HG03196 (cell line): ENCODE measurements around the gene DSTYK.
A peak's percentile ranks its signal among the peaks of the same experiment; 100 is the strongest.

Source experiments
- ATAC-seq: cut with Tn5 transposase; IDR thresholded peaks from one replicate; pipeline ENCODE4 v1.9.1; 2021; ENCODE audit not compliant: unreplicated experiment

DSTYK gene

GRCh38 chr1:205225901-205226765, 14.6 kb upstream of the DSTYK start:
- ATAC-seq, result no peak

- no peak for ATAC-seq
Measured at GRCh38 chr1:205224736-205225135, 13.2 kb upstream of the DSTYK start.

GRCh38 chr1:205220421-205220820, 8.9 kb upstream of the DSTYK start:
- ATAC-seq, result no peak

- no peak for ATAC-seq
Measured at GRCh38 chr1:205217418-205217817, 5.9 kb upstream of the DSTYK start.

- ATAC-seq, result no peak
Measured at GRCh38 chr1:205216588-205216987, 5.1 kb upstream of the DSTYK start.

GRCh38 chr1:205214756-205215155, 3.3 kb upstream of the DSTYK start:
- no peak for ATAC-seq

GRCh38 chr1:205211839-205212536, 486 bp upstream of the DSTYK start:
- peak; percentile 18 for ATAC-seq

GRCh38 chr1:205210756-205211168, 740 bp downstream of the DSTYK start:
- ATAC-seq, result peak; percentile 6

GRCh38 chr1:205208811-205209210, 2.7 kb downstream of the DSTYK start:
- ATAC-seq, result no peak

GRCh38 chr1:205205055-205205454, 6.4 kb downstream of the DSTYK start:
- ATAC-seq, result no peak

- no peak for ATAC-seq
Measured at GRCh38 chr1:205204552-205204951, 7.0 kb downstream of the DSTYK start.

- ATAC-seq, result no peak
Measured at GRCh38 chr1:205199931-205200299, 11.6 kb downstream of the DSTYK start.

- no peak for ATAC-seq
Measured at GRCh38 chr1:205199090-205199930, 12.2 kb downstream of the DSTYK start.

- no peak for ATAC-seq
Measured at GRCh38 chr1:205192287-205192686, 19.2 kb downstream of the DSTYK start.

- ATAC-seq, result no peak
Measured at GRCh38 chr1:205191622-205192021, 19.9 kb downstream of the DSTYK start.

- no peak for ATAC-seq
Measured at GRCh38 chr1:205190845-205191577, 20.5 kb downstream of the DSTYK start.

- no peak for ATAC-seq
Measured at GRCh38 chr1:205189131-205189530, 22.4 kb downstream of the DSTYK start.

- ATAC-seq, result no peak
Measured at GRCh38 chr1:205188596-205188995, 22.9 kb downstream of the DSTYK start.

- no peak for ATAC-seq
Measured at GRCh38 chr1:205188098-205188497, 23.4 kb downstream of the DSTYK start.

- no peak for ATAC-seq
Measured at GRCh38 chr1:205187420-205187819, 24.1 kb downstream of the DSTYK start.

GRCh38 chr1:205186191-205186590, 25.3 kb downstream of the DSTYK start:
- no peak for ATAC-seq
